Activated T-cell treated with anti-CD3 and anti-CD28 coated beads, Interleukin-2, amount 50 U/mL, for 4 hours (primary cell): ENCODE data around the gene NDUFB3. TPM values are rescaled to one million over a fixed set of nuclear protein-coding genes. Genes with fewer than 3 reads are reported as not detected.
"Not testable (repeated sequence)": the region's sequence is repeated elsewhere in the genome, so short reads cannot be mapped to it uniquely, and the experiment has no call there.

ENCODE experiments used
- ATAC-seq, 2 donors: fragments of 200-7000 bp; cut with Tn5 transposase; one replicate each; pipeline ENCODE4 v1.10.0; 2021
- DNase-seq: peaks from one replicate; pipeline ENCODE4 v3.0.0-alpha.2; 2020
- H3K27me3 Mint-ChIP-seq: one replicate; pipeline ENCODE4 v1.8.0; 2021; ENCODE audit warnings: low read depth, mixed read lengths
- H3K36me3 Mint-ChIP-seq: one replicate; pipeline ENCODE4 v1.8.0; 2022; ENCODE audit warnings: mixed read lengths; ENCODE audit not compliant: insufficient read depth
- H3K4me1 Mint-ChIP-seq: one replicate; pipeline ENCODE4 v1.8.0; 2021; ENCODE audit warnings: low read depth, mixed read lengths
- H3K4me3 Mint-ChIP-seq: one replicate; pipeline ENCODE4 v1.8.0; 2021; ENCODE audit warnings: mild to moderate bottlenecking, moderate library complexity, mixed read lengths
- H3K9me3 Mint-ChIP-seq: one replicate; pipeline ENCODE4 v1.8.0; 2021; ENCODE audit warnings: mixed read lengths
- total RNA-seq, 3 donors: library from RNA; stranded (reverse); gene quantifications; one replicate each; pipeline ENCODE4 v1.2.1, GENCODE V29; 2021

NDUFB3 gene
- total RNA-seq: 100 to 1,000 TPM; 113 to 124 (median 121) TPM

- ATAC-seq (peak; percentile 96 to 98), DNase-seq (peak; percentile 89)
- peaks cover 50% of the 10 kb centered on the region for H3K4me1 Mint-ChIP-seq
Measured at GRCh38 chr2:201071479-201072200, at the start of gene NDUFB3, which contains the start of gene HYCC2. Gene NDUFB3, plus strand, starts transcription at chr2:201072001. Its CDS starts 6,882 bp downstream, at chr2:201078883. Gene HYCC2, minus strand, starts transcription at chr2:201071671. Its CDS starts 47,662 bp downstream, at chr2:201024009.

GRCh38 chr2:201024518-201024917, 47.3 kb upstream of the NDUFB3 start:
- no peaks in the 10 kb centered on the region for H3K9me3 Mint-ChIP-seq
- no peak for DNase-seq
- peaks cover 32% of the 10 kb centered on the region for H3K36me3 Mint-ChIP-seq
- H3K4me1 Mint-ChIP-seq: peaks cover 41% of the 10 kb centered on the region
- H3K27me3 Mint-ChIP-seq: no peaks in the 10 kb centered on the region
- no peak overlapping the region for H3K4me3 Mint-ChIP-seq
- ATAC-seq: no peak

More at GRCh38 chr2:201071479-201072200, at the start of gene NDUFB3, which contains the start of gene HYCC2:
- no peaks in the 10 kb centered on the region for H3K27me3 Mint-ChIP-seq
- H3K9me3 Mint-ChIP-seq: no peaks in the 10 kb centered on the region
- peaks cover 2% of the 10 kb centered on the region for H3K36me3 Mint-ChIP-seq
- H3K4me3 Mint-ChIP-seq: peak within 1 kb of the TSS; percentile 93

GRCh38 chr2:201034355-201034754, 37.4 kb upstream of the NDUFB3 start:
- peaks cover 22% of the 10 kb centered on the region for H3K36me3 Mint-ChIP-seq
- H3K27me3 Mint-ChIP-seq, ATAC-seq, H3K4me1 Mint-ChIP-seq, H3K4me3 Mint-ChIP-seq, H3K9me3 Mint-ChIP-seq, DNase-seq: not testable (repeated sequence)

GRCh38 chr2:201038361-201038760, 33.4 kb upstream of the NDUFB3 start:
- not testable (repeated sequence) for H3K27me3 Mint-ChIP-seq, DNase-seq, ATAC-seq, H3K4me1 Mint-ChIP-seq, H3K9me3 Mint-ChIP-seq, H3K4me3 Mint-ChIP-seq
- H3K36me3 Mint-ChIP-seq: peaks cover 27% of the 10 kb centered on the region

- peaks cover 4% of the 10 kb centered on the region for H3K4me1 Mint-ChIP-seq
- peaks cover 7% of the 10 kb centered on the region for H3K9me3 Mint-ChIP-seq
- peaks cover 26% of the 10 kb centered on the region for H3K36me3 Mint-ChIP-seq
- ATAC-seq (no peak), DNase-seq (no peak)
- no peaks in the 10 kb centered on the region for H3K27me3 Mint-ChIP-seq
- no peak overlapping the region for H3K4me3 Mint-ChIP-seq
Measured at GRCh38 chr2:201038855-201039254, 32.9 kb upstream of the NDUFB3 start.

GRCh38 chr2:201040867-201041628, 30.8 kb upstream of the NDUFB3 start:
- peaks cover 24% of the 10 kb centered on the region for H3K36me3 Mint-ChIP-seq
- H3K4me3 Mint-ChIP-seq: no peak overlapping the region
- ATAC-seq (no peak), DNase-seq (no peak)
- peaks cover 5% of the 10 kb centered on the region for H3K4me1 Mint-ChIP-seq
- no peaks in the 10 kb centered on the region for H3K27me3 Mint-ChIP-seq
- peaks cover 7% of the 10 kb centered on the region for H3K9me3 Mint-ChIP-seq

- Mint-ChIP-seq H3K36me3 (peaks cover 26% of the 10 kb centered on the region), H3K4me1 (peaks cover 12% of the 10 kb centered on the region), H3K9me3 (peaks cover 12% of the 10 kb centered on the region)
- ATAC-seq, H3K27me3 Mint-ChIP-seq, DNase-seq, H3K4me3 Mint-ChIP-seq: not testable (repeated sequence)
Measured at GRCh38 chr2:201042451-201042850, 29.4 kb upstream of the NDUFB3 start.

- Mint-ChIP-seq H3K9me3 (peaks cover 12% of the 10 kb centered on the region), H3K4me1 (peaks cover 12% of the 10 kb centered on the region), H3K36me3 (peaks cover 31% of the 10 kb centered on the region)
- ATAC-seq, H3K4me3 Mint-ChIP-seq, H3K27me3 Mint-ChIP-seq, DNase-seq: not testable (repeated sequence)
Measured at GRCh38 chr2:201043050-201043449, 28.8 kb upstream of the NDUFB3 start.

GRCh38 chr2:201046881-201047280, 24.9 kb upstream of the NDUFB3 start:
- no peak for DNase-seq
- Mint-ChIP-seq H3K36me3 (peaks cover 23% of the 10 kb centered on the region), H3K9me3 (peaks cover 7% of the 10 kb centered on the region), H3K27me3 (no peaks in the 10 kb centered on the region), H3K4me1 (peaks cover 13% of the 10 kb centered on the region), H3K4me3 (no peak overlapping the region)
- no peak for ATAC-seq

GRCh38 chr2:201049455-201049854, 22.3 kb upstream of the NDUFB3 start:
- Mint-ChIP-seq H3K4me1 (peaks cover 15% of the 10 kb centered on the region), H3K4me3 (no peak overlapping the region), H3K36me3 (peaks cover 27% of the 10 kb centered on the region), H3K9me3 (peaks cover 7% of the 10 kb centered on the region), H3K27me3 (no peaks in the 10 kb centered on the region)
- ATAC-seq (no peak), DNase-seq (no peak)

GRCh38 chr2:201057087-201057521, 14.7 kb upstream of the NDUFB3 start:
- DNase-seq: no peak
- no peak overlapping the region for H3K4me3 Mint-ChIP-seq
- no peaks in the 10 kb centered on the region for H3K27me3 Mint-ChIP-seq
- ATAC-seq: no peak
- H3K9me3 Mint-ChIP-seq: no peaks in the 10 kb centered on the region
- peaks cover 21% of the 10 kb centered on the region for H3K4me1 Mint-ChIP-seq
- peaks cover 12% of the 10 kb centered on the region for H3K36me3 Mint-ChIP-seq

GRCh38 chr2:201057715-201058248, 14.0 kb upstream of the NDUFB3 start:
- H3K36me3 Mint-ChIP-seq: peaks cover 9% of the 10 kb centered on the region
- no peak overlapping the region for H3K4me3 Mint-ChIP-seq
- H3K27me3 Mint-ChIP-seq: no peaks in the 10 kb centered on the region
- no peaks in the 10 kb centered on the region for H3K9me3 Mint-ChIP-seq
- no peak for ATAC-seq
- H3K4me1 Mint-ChIP-seq: peaks cover 21% of the 10 kb centered on the region
- no peak for DNase-seq

- H3K4me3 Mint-ChIP-seq: no peak overlapping the region
- ATAC-seq (no peak), DNase-seq (no peak)
- H3K9me3 Mint-ChIP-seq: no peaks in the 10 kb centered on the region
- H3K4me1 Mint-ChIP-seq: peaks cover 30% of the 10 kb centered on the region
- H3K36me3 Mint-ChIP-seq: peaks cover 16% of the 10 kb centered on the region
- H3K27me3 Mint-ChIP-seq: no peaks in the 10 kb centered on the region
Measured at GRCh38 chr2:201058914-201059313, 12.9 kb upstream of the NDUFB3 start.

- H3K4me3 Mint-ChIP-seq: no peak overlapping the region
- peaks cover 36% of the 10 kb centered on the region for H3K4me1 Mint-ChIP-seq
- DNase-seq (no peak), ATAC-seq (no peak)
- peaks cover 19% of the 10 kb centered on the region for H3K36me3 Mint-ChIP-seq
- no peaks in the 10 kb centered on the region for H3K9me3 Mint-ChIP-seq
- no peaks in the 10 kb centered on the region for H3K27me3 Mint-ChIP-seq
Measured at GRCh38 chr2:201059961-201060755, 11.6 kb upstream of the NDUFB3 start.
